GM12891 (cell line): Measurements from ENCODE around the gene FCRL6.

Experiments used
- PAX5 ChIP-seq: IDR thresholded peaks from 2 replicates; pipeline ENCODE4 v1.6.1; 2011; ENCODE audit warnings: low read length, moderate library complexity, mild to moderate bottlenecking; ENCODE audit not compliant: insufficient read depth, severe bottlenecking
- POLR2A ChIP-seq: IDR thresholded peaks from 2 replicates; pipeline ENCODE4 v1.6.1; 2011; ENCODE audit warnings: low read depth, low read length, control low read depth
- POLR2AphosphoS5 ChIP-seq: IDR thresholded peaks from 2 replicates; pipeline ENCODE4 v1.6.1; 2011; ENCODE audit warnings: low read depth, low read length, control low read depth
- SPI1 ChIP-seq: IDR thresholded peaks from 2 replicates; pipeline ENCODE4 v1.6.1; 2011; ENCODE audit warnings: low read depth, low read length, control low read depth
- TAF1 ChIP-seq: IDR thresholded peaks from 2 replicates; pipeline ENCODE4 v1.6.1; 2011; ENCODE audit warnings: low read depth, low read length, control low read depth

GRCh38 chr1:159841749-159842148 lies 39.6 kb downstream of the FCRL6 start:
- TF ChIP-seq POLR2AphosphoS5 (no peak), TAF1 (no peak), POLR2A (no peak), SPI1 (no peak), PAX5 (no peak)
